Esophagus mucosa (tissue), 1 donor: Measurements from ENCODE around the gene MRPL43. TPM values are rescaled to one million over a fixed set of nuclear protein-coding genes. Genes with fewer than 3 reads are reported as not detected.
A peak's percentile ranks its signal among the peaks of the same experiment; 100 is the strongest.
"Not testable (repeated sequence)": the region's sequence is repeated elsewhere in the genome, so short reads cannot be mapped to it uniquely, and the experiment has no call there.

Experiments used
- ATAC-seq: fragments of 200-7000 bp; cut with Tn5 transposase; one replicate; pipeline ENCODE4 v1.9.1; 2020
- total RNA-seq: library from RNA; stranded (reverse); gene quantifications from one replicate; pipeline ENCODE4 v1.2.4, GENCODE V29; 2023
- donor health status: DM: yes; HTN: yes; CAD: no.

The MRPL43 gene
- total RNA-seq, 1 donor from 2014 or later: 72.7 TPM

DNA sequence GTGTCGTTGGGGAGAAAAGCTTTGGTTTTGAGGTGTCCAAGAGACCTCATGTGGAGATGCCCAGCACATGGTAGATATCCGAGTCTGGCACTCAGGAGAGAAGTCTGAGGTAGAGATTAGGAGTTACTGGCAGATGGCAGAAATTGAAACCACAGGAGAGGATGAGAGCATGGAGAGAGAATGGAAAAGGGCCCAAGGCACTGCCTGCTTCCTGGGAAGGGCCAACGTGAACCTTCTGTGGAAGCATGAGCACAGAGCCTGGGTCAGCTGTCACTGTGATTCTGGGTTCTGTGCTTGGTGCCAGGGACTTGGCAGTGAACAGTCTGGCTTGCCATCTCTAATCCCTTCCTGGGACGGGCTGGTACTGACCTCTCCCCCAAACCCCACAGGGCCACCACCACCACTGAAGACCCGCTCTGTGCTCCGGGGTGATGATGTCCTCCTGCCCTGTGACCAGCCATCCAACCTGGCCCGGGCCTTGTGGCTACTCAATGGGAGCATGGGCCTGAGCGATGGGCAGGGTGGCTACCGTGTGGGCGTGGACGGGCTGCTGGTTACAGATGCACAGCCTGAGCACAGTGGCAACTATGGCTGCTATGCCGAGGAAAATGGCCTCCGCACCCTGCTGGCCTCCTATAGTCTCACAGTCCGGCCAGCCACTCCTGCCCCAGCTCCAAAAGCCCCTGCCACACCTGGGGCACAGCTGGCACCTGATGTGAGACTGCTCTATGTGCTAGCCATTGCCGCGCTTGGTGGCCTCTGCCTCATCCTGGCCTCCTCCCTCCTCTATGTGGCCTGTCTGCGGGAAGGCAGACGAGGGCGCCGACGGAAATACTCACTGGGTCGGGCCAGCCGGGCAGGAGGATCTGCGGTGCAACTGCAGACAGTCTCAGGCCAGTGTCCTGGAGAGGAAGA, 4.1 kb downstream of the MRPL43 start:
- no peak for ATAC-seq

GRCh38 chr10:100981178-100981772, 6.0 kb downstream of the MRPL43 start:
- no peak for ATAC-seq

DNA sequence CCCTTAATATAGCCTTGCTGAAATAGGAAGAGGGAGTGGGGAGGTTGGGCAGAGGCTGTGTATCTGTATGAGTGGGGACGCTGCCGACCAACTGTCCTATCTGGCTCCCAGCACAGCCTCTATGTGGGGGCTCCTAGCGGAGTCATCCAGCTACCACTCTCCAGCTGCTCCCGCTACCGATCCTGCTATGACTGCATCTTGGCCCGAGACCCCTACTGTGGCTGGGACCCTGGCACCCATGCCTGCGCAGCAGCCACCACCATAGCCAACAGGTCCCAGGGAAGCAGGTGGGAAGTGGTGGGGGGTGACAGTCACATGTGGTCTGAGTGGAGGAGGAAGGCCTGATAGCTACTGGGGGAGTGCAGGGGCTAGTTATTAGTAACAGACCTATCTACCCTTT, 6.6 kb downstream of the MRPL43 start:
- ATAC-seq: no peak

- ATAC-seq: no peak
Observed at GRCh38 chr10:100980311-100980710, 7.0 kb downstream of the MRPL43 start.

DNA sequence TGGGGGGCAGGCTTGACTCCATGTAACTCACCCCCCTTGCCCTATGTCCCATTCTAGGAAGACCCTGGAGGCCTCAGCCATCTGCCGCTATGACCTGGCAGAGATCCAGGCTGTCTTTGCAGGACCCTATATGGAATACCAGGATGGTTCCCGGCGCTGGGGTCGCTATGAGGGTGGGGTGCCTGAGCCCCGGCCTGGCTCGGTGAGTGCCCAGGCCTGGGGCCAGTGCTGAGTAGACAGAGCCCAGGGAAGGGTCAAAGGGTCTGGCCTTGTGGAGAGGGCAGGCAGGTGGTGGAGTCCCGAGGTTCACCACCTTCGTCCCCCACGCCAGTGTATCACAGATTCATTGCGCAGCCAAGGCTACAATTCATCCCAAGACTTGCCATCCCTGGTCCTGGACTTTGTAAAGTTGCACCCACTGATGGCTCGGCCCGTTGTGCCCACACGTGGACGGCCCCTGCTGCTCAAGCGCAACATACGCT, 7.5 kb downstream of the MRPL43 start:
- no peak for ATAC-seq

DNA sequence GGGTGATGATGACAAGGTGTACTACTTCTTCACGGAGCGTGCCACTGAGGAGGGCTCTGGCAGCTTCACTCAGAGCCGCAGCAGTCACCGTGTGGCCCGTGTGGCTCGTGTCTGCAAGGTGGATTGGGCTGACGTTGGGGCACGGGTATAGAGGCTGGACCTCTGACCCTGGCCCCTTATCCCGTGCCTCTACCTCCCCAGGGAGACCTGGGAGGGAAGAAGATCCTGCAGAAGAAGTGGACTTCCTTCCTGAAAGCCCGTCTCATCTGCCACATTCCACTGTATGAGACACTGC, 8.4 kb downstream of the MRPL43 start:
- ATAC-seq: no peak

GRCh38 chr10:100978121-100978900, 9.0 kb downstream of the MRPL43 start:
- ATAC-seq: no peak

GRCh38 chr10:100977436-100977835, 9.9 kb downstream of the MRPL43 start:
- no peak for ATAC-seq

GRCh38 chr10:100976906-100977305, 10.4 kb downstream of the MRPL43 start:
- no peak for ATAC-seq

DNA sequence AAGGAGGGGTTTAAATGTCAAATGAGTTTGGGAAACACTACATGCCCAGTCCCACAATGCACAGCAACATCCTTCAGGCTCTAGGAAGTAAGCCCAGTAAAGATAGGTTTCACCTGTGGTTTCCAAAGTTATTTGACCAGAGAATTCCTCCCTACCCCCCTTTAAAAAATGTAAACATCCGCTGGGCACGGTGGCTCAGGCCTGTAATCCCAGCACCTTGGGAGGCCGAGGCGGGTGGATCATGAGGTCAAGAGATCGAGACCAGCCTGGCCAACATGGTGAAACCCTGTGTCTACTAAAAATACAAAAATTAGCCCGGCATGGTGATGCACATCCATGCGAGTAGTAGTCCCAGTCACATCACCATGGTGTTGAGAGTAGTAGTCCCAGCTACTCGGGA, 11.9 kb downstream of the MRPL43 start:
- ATAC-seq: not testable (repeated sequence)

DNA sequence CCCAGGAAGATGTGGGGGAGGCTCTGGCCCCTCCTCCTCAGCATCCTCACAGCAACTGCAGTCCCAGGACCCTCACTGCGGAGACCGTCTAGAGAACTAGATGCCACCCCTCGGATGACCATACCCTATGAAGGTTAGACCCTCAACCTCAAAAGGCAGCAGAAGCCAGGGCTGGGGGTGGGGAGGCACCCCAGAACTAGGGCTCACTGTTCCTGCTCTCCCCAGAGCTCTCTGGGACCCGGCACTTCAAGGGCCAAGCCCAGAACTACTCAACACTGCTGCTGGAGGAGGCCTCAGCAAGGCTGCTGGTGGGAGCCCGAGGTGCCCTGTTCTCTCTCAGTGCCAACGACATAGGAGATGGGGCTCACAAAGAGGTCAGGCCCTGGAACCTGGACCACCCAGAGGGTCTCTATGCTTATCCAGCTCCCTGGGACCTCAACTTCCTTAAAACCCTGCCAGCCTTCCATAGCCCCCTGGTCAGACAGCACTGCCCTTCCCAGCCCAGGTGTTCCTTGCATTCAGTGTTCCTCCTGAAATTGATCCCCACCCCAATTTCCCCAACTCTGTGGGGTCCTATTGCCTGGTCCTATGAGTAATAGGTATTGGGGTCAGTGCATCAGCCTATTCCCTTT, 14.3 kb downstream of the MRPL43 start:
- no peak for ATAC-seq

DNA sequence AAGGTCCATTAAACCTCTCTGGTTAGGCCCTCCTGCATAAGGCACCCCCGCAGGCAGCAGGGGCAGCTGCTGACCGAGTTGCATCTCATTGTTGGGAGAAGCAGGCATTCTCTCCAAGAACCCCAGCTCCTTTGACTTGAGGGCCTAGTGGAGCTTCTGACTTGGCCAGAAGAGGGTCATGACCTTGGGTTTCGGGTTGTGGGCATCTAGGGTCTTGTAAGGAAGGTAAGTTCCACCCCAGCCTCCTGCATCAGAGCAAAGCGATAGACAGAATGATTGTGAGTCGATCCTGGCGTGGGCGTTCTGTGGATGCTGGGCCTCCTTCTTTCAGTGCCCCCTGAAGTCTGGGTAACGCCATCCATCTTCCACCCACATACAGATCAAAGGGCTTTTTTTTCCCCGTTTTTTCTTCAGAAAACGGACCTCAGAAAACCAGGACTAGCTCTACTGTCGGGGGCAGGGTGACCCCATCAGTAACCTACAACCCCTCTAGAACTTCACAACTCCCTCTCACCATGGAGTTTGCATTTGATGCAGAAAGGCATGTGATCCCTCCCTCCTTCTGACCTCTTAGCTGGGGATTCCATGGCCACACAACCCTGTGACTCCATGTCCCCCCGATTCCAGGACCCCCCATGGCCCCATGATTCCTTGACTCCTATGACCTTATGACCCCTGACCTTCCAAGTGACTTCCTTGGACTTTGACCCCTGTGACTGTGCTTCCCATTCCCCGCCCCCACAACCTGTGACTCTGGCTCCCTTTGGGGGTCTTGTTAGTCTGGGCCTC, 15.0 kb downstream of the MRPL43 start:
- no peak for ATAC-seq

DNA sequence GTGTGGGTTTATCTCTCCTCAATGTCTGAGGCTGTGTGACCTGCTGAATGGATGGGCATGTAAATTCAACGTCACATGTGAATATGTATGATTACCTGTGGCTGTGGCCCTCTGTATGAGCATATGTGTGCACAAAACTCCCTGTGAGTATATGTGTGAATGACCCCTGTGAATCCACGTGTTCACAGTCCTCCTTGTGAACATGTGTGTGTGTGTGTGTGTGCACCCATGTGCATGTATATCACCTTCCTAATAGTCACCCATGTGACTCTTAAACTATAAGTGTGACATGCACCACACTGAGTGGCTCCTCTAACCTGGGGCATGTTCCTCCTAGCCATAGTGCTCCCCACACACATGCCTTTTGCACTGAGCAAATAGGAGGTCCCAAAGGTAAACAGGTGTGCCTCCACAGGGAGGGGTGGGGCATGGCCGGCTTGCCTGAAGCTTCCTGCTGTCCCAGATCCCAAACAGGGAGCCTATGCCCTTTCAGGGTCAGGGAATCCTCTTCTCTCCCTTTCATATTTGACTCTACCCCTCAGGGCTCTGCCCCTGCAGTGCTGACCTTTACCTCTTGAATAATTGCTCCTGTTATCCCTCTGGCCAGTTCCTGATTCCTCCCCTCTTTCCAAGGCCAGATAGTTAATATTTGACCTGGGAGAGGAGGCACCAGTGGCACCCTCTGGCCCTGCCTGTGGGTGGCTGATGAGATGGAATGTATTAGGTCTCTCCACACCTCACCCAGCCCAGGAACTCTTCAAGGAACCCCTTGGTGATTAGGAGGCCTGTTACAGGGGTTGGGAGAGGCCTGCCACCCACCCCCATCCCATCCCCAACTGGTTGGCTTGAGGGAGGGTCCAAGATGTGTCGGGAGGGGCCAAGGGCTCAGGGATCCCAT, 16.1 kb downstream of the MRPL43 start:
- ATAC-seq: no peak

DNA sequence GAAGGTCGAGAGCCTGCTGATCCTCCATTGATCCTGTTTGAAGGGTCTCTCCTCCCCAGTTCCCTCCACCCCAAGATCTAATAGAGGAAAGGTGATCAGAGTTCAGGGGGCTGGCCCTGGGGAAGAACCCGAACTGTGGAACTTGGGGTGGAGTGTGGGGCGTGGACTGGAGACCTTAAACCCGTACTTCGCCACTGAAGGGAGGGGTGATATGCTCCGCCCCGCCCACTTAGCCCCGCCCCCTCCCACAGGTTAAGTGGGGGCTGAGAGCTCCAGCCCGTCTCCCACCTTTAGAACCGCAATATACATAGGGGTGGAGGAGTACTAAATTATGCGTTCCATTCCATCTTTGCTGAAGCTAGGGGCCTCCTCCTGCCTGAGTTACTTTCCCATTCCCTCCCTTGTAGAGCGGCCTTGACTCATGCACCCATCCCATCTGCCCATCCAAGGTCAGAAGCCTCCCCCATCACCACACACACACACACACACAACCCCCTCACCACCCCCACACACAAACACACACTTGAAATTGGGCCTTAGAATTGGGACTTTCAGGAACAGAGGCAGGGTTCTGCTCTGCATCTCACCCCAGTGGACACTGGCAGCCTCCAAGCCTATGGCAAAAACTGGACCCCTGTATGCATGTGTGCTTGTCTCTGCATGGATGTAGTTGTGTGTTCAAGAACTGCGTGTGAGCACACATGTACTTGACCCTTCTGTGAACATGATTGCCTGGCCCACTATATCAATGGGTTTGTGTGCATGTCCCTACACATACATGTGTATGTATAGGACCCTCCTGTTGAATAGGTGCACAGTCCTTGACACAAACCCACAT, 17.0 kb downstream of the MRPL43 start:
- ATAC-seq: peak; percentile 14

GRCh38 chr10:100969187-100970075, 17.9 kb downstream of the MRPL43 start, which contains the start of gene SEMA4G:
Gene SEMA4G, plus strand, starts transcription at chr10:100969504. Its CDS starts 3,409 bp downstream, at chr10:100972913.
- ATAC-seq: peak; percentile 55

GRCh38 chr10:100968863-100969186, 18.5 kb downstream of the MRPL43 start:
- ATAC-seq: peak; percentile 28

GRCh38 chr10:100968062-100968736, 19.1 kb downstream of the MRPL43 start:
- no peak for ATAC-seq

- ATAC-seq: no peak
Observed at GRCh38 chr10:100967332-100967731, 20.0 kb downstream of the MRPL43 start.
